SU-DHL-6 (cell line): ENCODE measurements around the gene POU2F3.

Experiments
- CTCF ChIP-seq: fragments of 200-600 bp; sonication (generic); IDR thresholded peaks from one replicate; pipeline ENCODE4 v1.5.1; 2017; ENCODE audit warnings: antibody characterized with exemption, mild to moderate bottlenecking, low read length, moderate library complexity; ENCODE audit not compliant: insufficient read depth, poor library complexity, severe bottlenecking
- EZH2phosphoT487 ChIP-seq: fragments of 200-600 bp; sonication (generic), shearing (Covaris generic); conservative IDR thresholded peaks from 2 replicates; pipeline ENCODE4 v1.6.1; 2018; ENCODE audit warnings: mild to moderate bottlenecking, antibody characterized with exemption, low read length, moderate library complexity, mixed read lengths

- no peak for TF ChIP-seq CTCF
- TF ChIP-seq EZH2phosphoT487, result no peak
Measured at GRCh38 chr11:120254788-120255518, 15.0 kb downstream of the POU2F3 start.
